ENCODE data around the gene SMIM23.

DNA sequence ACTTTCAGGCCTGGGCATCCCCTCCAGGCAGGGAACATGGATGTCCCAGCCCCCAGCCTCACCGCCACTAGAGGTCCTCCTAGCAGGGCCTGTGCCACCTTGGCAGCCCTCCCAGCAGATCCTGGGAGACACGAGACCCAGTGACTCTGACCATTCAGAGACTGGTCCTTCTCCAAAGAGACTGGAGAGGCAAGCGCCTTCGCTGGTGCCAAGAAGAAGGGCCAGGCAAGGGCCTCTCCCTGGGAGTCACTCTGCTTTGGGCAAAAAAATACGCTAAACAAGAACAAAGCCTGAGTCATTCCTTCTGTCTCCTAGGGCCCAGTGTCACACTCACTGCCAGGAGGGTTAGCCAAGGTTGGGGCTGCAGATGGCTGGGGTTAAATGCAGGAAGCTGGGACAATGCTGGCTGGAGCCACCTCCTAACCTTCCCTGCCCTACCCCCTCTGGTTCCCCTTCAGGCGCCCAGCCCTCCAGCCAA is 35.3 kb upstream of the SMIM23 start:
- TF ChIP-seq, protein P1, sequence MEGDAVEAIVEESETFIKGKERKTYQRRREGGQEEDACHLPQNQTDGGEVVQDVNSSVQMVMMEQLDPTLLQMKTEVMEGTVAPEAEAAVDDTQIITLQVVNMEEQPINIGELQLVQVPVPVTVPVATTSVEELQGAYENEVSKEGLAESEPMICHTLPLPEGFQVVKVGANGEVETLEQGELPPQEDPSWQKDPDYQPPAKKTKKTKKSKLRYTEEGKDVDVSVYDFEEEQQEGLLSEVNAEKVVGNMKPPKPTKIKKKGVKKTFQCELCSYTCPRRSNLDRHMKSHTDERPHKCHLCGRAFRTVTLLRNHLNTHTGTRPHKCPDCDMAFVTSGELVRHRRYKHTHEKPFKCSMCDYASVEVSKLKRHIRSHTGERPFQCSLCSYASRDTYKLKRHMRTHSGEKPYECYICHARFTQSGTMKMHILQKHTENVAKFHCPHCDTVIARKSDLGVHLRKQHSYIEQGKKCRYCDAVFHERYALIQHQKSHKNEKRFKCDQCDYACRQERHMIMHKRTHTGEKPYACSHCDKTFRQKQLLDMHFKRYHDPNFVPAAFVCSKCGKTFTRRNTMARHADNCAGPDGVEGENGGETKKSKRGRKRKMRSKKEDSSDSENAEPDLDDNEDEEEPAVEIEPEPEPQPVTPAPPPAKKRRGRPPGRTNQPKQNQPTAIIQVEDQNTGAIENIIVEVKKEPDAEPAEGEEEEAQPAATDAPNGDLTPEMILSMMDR (IDR thresholded peaks at IDR 0.05; ENCODE audit: low read length) = no peak
- TF ChIP-seq EZH2 (optimal IDR thresholded peaks at IDR 0.05; ENCODE audit: low read depth, low read length) = no peak
